ENCODE measurements around the gene PHKG2. TPM values are rescaled to one million over a fixed set of nuclear protein-coding genes. Genes with fewer than 3 reads are reported as not detected.

PHKG2 gene
- total RNA-seq, 4 donors from 2014 or later, result 22.4 to 25.8 (median 23.5) TPM

GRCh38 chr16:30784215-30784614, 36.0 kb downstream of the PHKG2 start:
- TF ChIP-seq EP300 (IDR thresholded peaks at IDR 0.05) (no peak), POLR2A (IDR thresholded peaks at IDR 0.05; ENCODE audit: low read depth) (no peak), POLR2AphosphoS5 (IDR thresholded peaks at IDR 0.05) (no peak)
- TF ChIP-seq, protein P1, sequence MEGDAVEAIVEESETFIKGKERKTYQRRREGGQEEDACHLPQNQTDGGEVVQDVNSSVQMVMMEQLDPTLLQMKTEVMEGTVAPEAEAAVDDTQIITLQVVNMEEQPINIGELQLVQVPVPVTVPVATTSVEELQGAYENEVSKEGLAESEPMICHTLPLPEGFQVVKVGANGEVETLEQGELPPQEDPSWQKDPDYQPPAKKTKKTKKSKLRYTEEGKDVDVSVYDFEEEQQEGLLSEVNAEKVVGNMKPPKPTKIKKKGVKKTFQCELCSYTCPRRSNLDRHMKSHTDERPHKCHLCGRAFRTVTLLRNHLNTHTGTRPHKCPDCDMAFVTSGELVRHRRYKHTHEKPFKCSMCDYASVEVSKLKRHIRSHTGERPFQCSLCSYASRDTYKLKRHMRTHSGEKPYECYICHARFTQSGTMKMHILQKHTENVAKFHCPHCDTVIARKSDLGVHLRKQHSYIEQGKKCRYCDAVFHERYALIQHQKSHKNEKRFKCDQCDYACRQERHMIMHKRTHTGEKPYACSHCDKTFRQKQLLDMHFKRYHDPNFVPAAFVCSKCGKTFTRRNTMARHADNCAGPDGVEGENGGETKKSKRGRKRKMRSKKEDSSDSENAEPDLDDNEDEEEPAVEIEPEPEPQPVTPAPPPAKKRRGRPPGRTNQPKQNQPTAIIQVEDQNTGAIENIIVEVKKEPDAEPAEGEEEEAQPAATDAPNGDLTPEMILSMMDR (IDR thresholded peaks at IDR 0.05), result no peak
- no peaks in the 10 kb centered on the region for H3K9me3 ChIP-seq
- 84% methylated on average over 18 of the region's 18 CpGs for WGBS
- peaks cover 20 to 48% (median 38%) of the 10 kb centered on the region in 4 donors for H3K36me3 ChIP-seq
- H3K4me3 ChIP-seq, result no peak overlapping the region
- H3K27ac ChIP-seq (replicated peaks in 1 of 4), result no peak overlapping the region
- H3K4me1 ChIP-seq, result peaks cover 19 to 39% (median 29%) of the 10 kb centered on the region in 4 donors
- intact Hi-C loops (cut with DNase I), result no loop called here
- no peak for DNase-seq (ENCODE audit: extremely low spot score)
- H3K27me3 ChIP-seq, result no peaks in the 10 kb centered on the region

DNA sequence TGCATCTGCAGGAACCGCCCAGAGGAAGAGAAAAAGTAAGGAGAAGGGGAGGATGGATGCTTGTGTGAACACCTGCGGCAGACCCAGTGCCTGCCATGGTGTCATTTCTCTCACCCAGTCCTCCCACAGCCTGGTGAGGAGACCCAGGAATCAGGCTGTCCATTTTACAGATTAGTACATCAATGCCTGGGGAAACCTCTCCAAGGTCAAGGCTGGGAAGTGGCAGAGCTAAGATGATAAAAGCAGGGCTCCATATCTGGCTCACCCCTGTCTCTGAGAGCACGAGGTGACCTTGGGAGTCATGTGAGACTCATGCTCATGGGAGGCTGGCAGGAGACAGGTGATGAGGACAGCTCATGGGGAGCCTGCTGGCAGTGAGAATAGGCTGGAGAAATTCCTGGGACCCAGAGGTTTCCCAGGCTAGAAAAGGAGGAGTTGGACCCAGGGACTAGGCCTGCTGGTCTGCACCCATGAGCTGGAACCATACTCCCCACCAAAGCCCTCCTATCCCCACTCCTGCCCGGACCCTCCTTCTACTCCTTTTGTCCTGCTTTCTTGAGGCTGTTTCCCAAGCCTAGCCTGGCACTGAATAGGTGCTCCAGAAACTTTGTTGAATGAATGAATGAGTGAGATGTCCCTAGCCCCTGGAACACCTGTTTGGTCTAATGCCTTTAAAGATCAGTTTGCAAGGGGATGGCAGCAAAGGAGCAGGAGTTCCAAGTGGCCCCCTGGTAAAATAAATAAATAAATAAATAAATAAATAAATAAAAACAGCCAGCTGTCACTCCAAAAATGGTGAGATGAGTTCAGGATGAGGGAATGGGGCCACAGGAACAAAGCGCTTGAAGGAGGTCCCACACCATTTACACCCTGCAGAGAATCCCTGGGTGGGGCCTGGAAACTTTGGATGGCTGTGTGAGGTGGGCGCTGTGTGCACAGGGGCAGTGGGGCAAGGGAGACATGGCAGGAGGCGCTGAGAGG, 37.2 kb downstream of the PHKG2 start:
- H3K4me1 ChIP-seq, result peaks cover 19 to 39% (median 29%) of the 10 kb centered on the region in 4 donors
- H3K4me3 ChIP-seq, result peak overlapping the region; percentile 77 to 99 (median 98)
- intact Hi-C loops (cut with DNase I), result loop anchor here (2.0 kb wide), 1 partner anchor 19 kb away; no protein-coding TSS in a partner anchor
- H3K27me3 ChIP-seq, result no peaks in the 10 kb centered on the region
- 69% methylated on average over 7 of the region's 7 CpGs for WGBS
- no peak for TF ChIP-seq POLR2A (IDR thresholded peaks at IDR 0.05; ENCODE audit: low read depth)
- no peak for TF ChIP-seq POLR2AphosphoS5 (IDR thresholded peaks at IDR 0.05)
- no peak for TF ChIP-seq EP300 (IDR thresholded peaks at IDR 0.05)
- TF ChIP-seq, protein P1 (IDR thresholded peaks at IDR 0.05), result no peak
- no peak for DNase-seq (ENCODE audit: extremely low spot score)
- H3K9me3 ChIP-seq, result no peaks in the 10 kb centered on the region
- peaks cover 20 to 42% (median 38%) of the 10 kb centered on the region in 4 donors for H3K36me3 ChIP-seq
- peak overlapping the region; percentile 91 to 97 (median 94) for H3K27ac ChIP-seq (replicated peaks in 1 of 4)

- Histone ChIP-seq H3K9me3 (no peaks in the 10 kb centered on the region), H3K4me1 (peaks cover 19 to 39% (median 29%) of the 10 kb centered on the region in 4 donors), H3K27ac (replicated peaks in 1 of 4) (peak overlapping the region; percentile 91 to 97 (median 94)), H3K4me3 (peak overlapping the region; percentile 77 to 99 (median 98)), H3K27me3 (no peaks in the 10 kb centered on the region), H3K36me3 (peaks cover 20 to 39% (median 32%) of the 10 kb centered on the region in 4 donors)
- TF ChIP-seq POLR2A (IDR thresholded peaks at IDR 0.05; ENCODE audit: low read depth) (no peak), EP300 (IDR thresholded peaks at IDR 0.05) (no peak)
- no peak for DNase-seq (ENCODE audit: extremely low spot score)
- intact Hi-C loops (cut with DNase I), result loop anchor here (2.0 kb wide), 1 partner anchor 18 kb away; no protein-coding TSS in a partner anchor
- 12% methylated on average over 9 of the region's 57 CpGs for WGBS
Measured at GRCh38 chr16:30786115-30786935, 38.1 kb downstream of the PHKG2 start.

DNA sequence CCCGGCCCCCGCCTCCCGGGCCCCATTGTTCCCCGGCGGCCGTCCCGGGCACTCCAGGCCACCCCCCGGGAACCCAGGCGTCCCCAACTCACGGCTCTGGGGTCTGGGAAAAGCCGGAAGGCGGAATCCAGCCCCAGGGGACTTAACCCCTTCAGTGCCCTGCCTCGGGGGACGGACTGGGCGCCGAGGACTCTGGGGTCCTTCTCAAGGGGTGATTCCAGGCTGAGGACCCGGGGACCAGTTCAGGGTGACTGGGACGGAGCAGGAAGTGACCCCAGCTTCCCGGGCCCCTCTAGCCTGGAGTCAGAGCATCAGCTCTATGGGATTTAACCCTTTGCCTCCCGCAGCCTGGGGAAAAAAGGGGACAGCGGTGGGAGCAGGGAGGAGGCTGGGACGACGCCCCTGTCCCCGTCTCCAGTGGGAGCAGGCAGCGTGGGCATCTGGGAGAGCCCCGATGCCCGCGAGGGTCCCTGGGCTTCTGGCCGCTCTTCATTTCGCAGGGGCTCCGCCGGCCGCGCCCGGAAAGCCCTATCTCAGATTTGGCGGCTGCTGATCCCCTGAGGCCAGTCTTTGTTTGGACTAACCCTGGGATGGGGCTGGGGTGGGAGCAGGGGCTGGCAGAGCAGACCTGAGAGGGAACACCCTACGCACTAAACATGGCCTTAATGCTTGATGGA, 38.8 kb downstream of the PHKG2 start, which contains the start of gene ZNF629:
Gene ZNF629, minus strand, starts transcription at position 270 of the 677 bp plus-strand sequence. CDS start 2,723 bp downstream, outside the sequence.
- no peaks in the 10 kb centered on the region for H3K27me3 ChIP-seq
- H3K4me1 ChIP-seq, result peaks cover 19 to 39% (median 29%) of the 10 kb centered on the region in 4 donors
- TF ChIP-seq, protein P1 (IDR thresholded peaks at IDR 0.05), result no peak
- TF ChIP-seq EP300 (IDR thresholded peaks at IDR 0.05), result no peak
- no peak for TF ChIP-seq POLR2A (IDR thresholded peaks at IDR 0.05; ENCODE audit: low read depth)
- TF ChIP-seq POLR2AphosphoS5 (IDR thresholded peaks at IDR 0.05), result peak; percentile 43 to 63
- intact Hi-C loops (cut with DNase I), result loop anchor here (2.0 kb wide), 1 partner anchor 18 kb away; no protein-coding TSS in a partner anchor
- H3K36me3 ChIP-seq, result peaks cover 20 to 31% (median 24%) of the 10 kb centered on the region in 4 donors
- WGBS, result 0% methylated on average over 15 of the region's 37 CpGs
- no peak for DNase-seq (ENCODE audit: extremely low spot score)
- H3K4me3 ChIP-seq, result peak within 1 kb of the TSS; percentile 77 to 99 (median 98)
- H3K27ac ChIP-seq (replicated peaks in 1 of 4), result peak within 1 kb of the TSS; percentile 91 to 97 (median 94)
- no peaks in the 10 kb centered on the region for H3K9me3 ChIP-seq

Measured in esophagus muscularis mucosa (tissue), 4 donors.